Body of pancreas (tissue), 4 donors: Measurements from ENCODE around the gene ACTN2.

Source experiments
- CTCF ChIP-seq, 7 experiments: fragments of 450-650 bp in 4 of 7; fragments of 200-600 bp in 3 of 7; sonication (generic) in 3 of 7; IDR thresholded peaks; one replicate each; pipeline ENCODE4 v1.5.1; 2016 to 2019; ENCODE audit warnings: antibody characterized with exemption in 7 of 7
- POLR2A ChIP-seq, 3 donors: fragments of 450-650 bp; IDR thresholded peaks; one replicate each; pipeline ENCODE4 v1.6.1; 2016; ENCODE audit warnings: antibody characterized with exemption in 3 of 3, mild to moderate bottlenecking in 2 of 3

DNA sequence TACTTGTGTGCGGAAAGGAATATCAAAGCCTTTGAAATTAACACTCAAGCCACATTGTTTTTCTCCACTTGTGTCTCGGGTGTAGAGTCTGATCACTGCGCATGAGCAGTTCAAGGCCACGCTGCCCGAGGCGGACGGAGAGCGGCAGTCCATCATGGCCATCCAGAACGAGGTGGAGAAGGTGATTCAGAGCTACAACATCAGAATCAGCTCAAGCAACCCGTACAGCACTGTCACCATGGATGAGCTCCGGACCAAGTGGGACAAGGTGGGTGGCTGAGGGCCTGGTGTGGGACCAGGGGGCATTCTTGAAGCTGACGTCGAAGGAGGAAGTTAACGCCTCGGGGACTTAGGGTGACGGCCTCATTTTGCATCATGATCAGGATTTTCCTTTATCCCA, 65.1 kb downstream of the ACTN2 start:
- no peak for TF ChIP-seq CTCF (IDR thresholded peaks at IDR 0.05)
- TF ChIP-seq POLR2A (IDR thresholded peaks at IDR 0.05), result no peak
